Measurements from ENCODE around the gene DYNC1H1.

The DYNC1H1 gene

DNA sequence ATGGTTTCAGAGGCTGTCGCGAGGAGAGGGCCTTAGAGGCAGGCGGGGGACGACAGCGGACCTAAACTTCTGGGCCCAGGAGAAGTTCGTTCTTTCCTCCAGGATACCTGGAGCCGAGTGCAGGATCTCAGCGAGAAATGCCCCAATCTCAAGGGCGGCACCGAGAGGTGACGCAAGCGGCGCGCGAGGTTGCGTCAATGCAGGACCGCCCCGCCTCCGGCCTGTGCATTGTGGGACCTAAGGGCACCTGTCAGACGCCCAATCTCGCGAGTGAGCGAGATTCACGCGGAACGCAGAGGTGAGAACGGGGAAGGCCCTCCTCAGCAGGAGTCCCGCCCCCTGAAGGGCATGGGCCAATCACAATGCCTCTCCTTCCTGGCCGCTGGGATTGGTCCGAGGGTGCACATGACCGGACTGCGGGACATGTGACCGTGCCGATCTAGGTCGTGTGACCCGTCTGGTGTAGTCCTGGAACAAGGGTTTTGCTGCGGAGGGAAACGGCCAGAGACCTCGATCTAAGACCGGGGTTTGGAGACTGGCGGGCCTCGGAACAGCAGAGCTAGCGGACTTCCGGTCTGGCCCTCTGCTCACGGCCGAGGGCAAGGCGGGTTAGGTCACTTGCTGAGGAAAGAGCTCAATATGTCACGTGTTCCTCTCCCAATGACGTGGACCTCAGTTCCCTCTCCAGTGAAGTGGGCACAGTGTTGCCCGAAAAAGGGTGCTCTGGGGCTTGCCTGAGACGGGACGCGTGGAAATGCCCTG lies 16.3 kb upstream of the DYNC1H1 start:
- H3K36me3 ChIP-seq (ENCODE audit: control insufficient read depth, insufficient read depth, low read length), result no peaks in the 10 kb centered on the region
- H3K9ac ChIP-seq (ENCODE audit: low read depth, low read length), result peak overlapping the region; percentile 88
- peaks cover 25% of the 10 kb centered on the region for H3K27me3 ChIP-seq (ENCODE audit: control insufficient read depth, insufficient read depth, low read length)
- H3K4me3 ChIP-seq (ENCODE audit: low read depth, low read length), result peak overlapping the region; percentile 99
- no peaks in the 10 kb centered on the region for H3K9me3 ChIP-seq (ENCODE audit: control insufficient read depth, insufficient read depth, low read length)
- peaks cover 3% of the 10 kb centered on the region for H3K4me1 ChIP-seq (ENCODE audit: control insufficient read depth, insufficient read depth, low read length)

DNA sequence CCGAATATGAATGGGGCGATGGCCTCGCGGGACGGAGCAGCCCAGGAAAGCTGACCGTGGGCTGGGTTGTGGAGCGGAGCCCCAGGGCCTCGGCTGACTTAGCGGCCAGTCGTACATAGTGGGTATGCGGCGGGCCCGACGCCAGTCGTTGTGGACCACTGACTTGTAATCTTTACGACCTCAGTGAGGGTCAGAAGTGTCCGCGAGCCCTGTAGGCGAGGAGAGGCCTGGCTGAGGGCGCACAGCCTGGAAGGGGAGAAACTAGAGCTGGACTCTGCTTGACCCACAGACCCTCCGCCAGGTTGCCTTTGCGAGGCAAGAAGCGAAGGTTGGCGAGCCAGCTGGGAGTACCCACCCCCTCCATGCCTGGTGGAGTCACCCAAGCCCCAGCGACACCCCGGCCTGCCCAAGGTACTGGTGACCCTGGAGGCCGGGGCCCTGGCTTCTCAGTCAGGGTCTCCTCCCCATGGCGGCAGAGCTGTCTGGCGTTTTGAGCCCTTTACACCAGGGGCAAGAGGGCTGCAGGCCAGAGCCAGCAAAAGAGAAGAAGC lies 15.6 kb upstream of the DYNC1H1 start:
- peak overlapping the region; percentile 96 for H3K4me3 ChIP-seq (ENCODE audit: low read depth, low read length)
- H3K36me3 ChIP-seq (ENCODE audit: control insufficient read depth, insufficient read depth, low read length), result no peaks in the 10 kb centered on the region
- H3K9me3 ChIP-seq (ENCODE audit: control insufficient read depth, insufficient read depth, low read length), result no peaks in the 10 kb centered on the region
- H3K27me3 ChIP-seq (ENCODE audit: control insufficient read depth, insufficient read depth, low read length), result peaks cover 18% of the 10 kb centered on the region
- peak overlapping the region; percentile 88 for H3K9ac ChIP-seq (ENCODE audit: low read depth, low read length)
- peaks cover 3% of the 10 kb centered on the region for H3K4me1 ChIP-seq (ENCODE audit: control insufficient read depth, insufficient read depth, low read length)

DNA sequence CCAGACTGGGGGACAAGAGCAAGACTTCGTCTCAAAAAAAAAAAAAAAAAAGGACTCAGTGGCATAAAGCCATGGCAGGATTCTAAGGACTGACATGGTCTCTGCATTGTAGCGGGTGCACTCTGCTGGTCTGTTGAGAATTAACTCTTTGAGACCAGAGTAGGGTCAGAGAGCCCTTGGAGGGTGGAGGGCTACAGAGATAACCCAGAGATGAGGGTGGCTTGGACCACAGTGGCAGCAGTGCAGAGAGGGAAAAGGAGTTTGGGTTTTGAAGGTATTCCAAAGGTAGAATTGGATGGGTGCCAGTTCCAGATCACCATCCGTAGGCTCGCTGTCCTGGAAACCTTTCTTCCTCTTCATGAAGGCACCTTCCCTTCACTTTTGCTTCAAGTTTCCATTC lies 14.3 kb upstream of the DYNC1H1 start:
- Histone ChIP-seq H3K9ac (ENCODE audit: low read depth, low read length) (no peak overlapping the region), H3K27me3 (ENCODE audit: control insufficient read depth, insufficient read depth, low read length) (peaks cover 11% of the 10 kb centered on the region), H3K36me3 (ENCODE audit: control insufficient read depth, insufficient read depth, low read length) (no peaks in the 10 kb centered on the region), H3K4me1 (ENCODE audit: control insufficient read depth, insufficient read depth, low read length) (no peaks in the 10 kb centered on the region), H3K4me3 (ENCODE audit: low read depth, low read length) (no peak overlapping the region), H3K9me3 (ENCODE audit: control insufficient read depth, insufficient read depth, low read length) (no peaks in the 10 kb centered on the region)

DNA sequence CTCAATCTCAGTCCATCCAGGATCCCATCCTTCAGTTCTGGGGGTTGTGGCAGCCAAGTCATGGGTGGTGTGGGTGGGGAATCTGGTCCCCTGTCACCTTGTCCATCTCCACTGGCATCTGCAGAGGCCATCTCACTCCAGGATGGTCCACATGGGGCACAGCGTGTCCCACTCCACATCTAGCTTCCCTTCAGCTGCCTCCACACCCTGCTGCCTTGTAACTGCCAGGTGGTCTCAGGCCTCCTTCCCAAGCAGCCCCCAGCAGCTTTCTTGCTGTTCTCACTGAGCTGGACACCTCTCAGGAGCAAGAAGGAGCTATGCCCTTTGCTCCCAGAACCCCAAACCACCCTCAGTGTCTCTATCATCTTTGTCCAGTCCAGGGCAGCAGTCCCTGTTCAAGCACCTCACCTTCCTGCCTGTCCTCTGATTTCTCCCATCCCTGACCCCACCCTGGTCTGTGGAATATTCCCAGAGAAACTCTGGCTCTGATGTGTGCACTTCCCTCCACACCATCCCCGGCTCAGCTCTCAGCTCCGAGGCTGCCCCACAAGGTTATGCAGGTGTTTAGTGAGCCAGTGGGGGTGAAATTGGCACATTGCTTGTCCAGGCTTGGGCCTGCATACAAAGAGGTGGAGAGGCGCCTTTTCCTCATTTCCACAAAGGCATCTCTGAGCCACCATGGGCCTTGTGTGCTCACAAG lies 13.7 kb upstream of the DYNC1H1 start:
- Histone ChIP-seq H3K4me3 (ENCODE audit: low read depth, low read length) (no peak overlapping the region), H3K9ac (ENCODE audit: low read depth, low read length) (no peak overlapping the region), H3K4me1 (ENCODE audit: control insufficient read depth, insufficient read depth, low read length) (no peaks in the 10 kb centered on the region), H3K27me3 (ENCODE audit: control insufficient read depth, insufficient read depth, low read length) (peaks cover 11% of the 10 kb centered on the region), H3K36me3 (ENCODE audit: control insufficient read depth, insufficient read depth, low read length) (no peaks in the 10 kb centered on the region), H3K9me3 (ENCODE audit: control insufficient read depth, insufficient read depth, low read length) (no peaks in the 10 kb centered on the region)

DNA sequence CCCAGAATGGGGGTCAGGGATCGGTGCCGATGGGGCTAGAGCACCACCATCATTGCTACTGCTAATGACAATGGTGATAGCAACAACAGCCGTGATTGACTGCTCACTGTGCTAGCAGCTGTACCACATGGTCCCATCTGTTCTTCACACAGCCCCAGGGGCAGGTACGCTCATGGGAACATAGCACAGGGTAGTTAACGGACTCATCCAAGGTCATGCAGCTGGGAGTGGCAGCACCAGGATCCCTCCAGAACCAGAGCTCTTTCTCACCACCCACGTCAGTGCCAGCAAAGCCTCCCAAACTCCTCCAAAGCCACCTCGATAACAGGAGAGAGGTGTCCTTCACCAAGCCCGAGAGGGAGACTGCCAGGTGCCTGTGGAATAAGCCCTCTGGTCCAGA lies 11.2 kb upstream of the DYNC1H1 start:
- Histone ChIP-seq H3K36me3 (ENCODE audit: control insufficient read depth, insufficient read depth, low read length) (no peaks in the 10 kb centered on the region), H3K4me1 (ENCODE audit: control insufficient read depth, insufficient read depth, low read length) (no peaks in the 10 kb centered on the region), H3K9ac (ENCODE audit: low read depth, low read length) (no peak overlapping the region), H3K9me3 (ENCODE audit: control insufficient read depth, insufficient read depth, low read length) (no peaks in the 10 kb centered on the region), H3K4me3 (ENCODE audit: low read depth, low read length) (no peak overlapping the region), H3K27me3 (ENCODE audit: control insufficient read depth, insufficient read depth, low read length) (no peaks in the 10 kb centered on the region)

DNA sequence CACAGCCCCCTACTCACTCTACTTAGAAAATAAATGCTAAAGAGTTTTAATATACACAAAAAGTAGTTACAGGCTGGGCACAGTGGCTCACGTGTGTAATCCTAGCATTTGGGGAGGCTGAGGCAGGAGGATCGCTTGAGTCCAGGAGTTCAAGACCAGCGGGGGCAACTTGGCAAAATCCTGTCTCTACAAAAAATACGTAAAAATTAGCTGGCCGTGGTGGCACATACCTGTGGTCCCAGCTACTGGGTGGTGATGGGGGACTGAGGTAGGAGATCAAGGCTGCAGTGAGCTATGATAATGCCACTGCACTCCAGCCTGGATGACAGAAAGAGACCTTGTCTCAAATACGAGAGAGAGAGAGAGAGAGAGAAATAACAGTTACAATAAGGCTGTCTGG lies 9.9 kb upstream of the DYNC1H1 start:
- Histone ChIP-seq H3K4me3 (ENCODE audit: low read depth, low read length) (no peak overlapping the region), H3K4me1 (ENCODE audit: control insufficient read depth, insufficient read depth, low read length) (no peaks in the 10 kb centered on the region), H3K9ac (ENCODE audit: low read depth, low read length) (no peak overlapping the region), H3K36me3 (ENCODE audit: control insufficient read depth, insufficient read depth, low read length) (no peaks in the 10 kb centered on the region), H3K27me3 (ENCODE audit: control insufficient read depth, insufficient read depth, low read length) (no peaks in the 10 kb centered on the region), H3K9me3 (ENCODE audit: control insufficient read depth, insufficient read depth, low read length) (no peaks in the 10 kb centered on the region)

DNA sequence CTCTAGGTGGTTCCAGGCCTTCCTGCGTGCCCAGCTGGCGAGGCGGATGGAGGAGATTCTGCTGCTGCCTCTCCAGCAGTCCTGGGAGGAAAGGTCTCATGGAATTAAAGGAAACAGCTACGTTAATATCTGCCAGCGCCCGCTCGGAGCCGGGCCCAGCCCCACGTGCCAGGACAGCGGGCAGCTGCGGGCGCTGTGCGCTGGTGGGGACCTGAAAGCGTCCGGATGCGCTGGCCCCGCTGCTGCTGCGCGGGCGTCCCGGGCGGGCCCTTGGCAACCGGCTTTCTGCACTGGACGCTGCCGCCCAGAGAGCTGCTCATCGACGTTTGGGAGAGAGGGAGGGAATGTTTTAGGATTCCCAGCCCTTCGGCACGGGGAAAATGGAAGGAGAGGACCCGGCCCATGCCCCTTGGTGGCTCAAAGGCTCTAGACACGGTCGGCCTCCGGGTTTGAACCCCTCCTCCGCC lies 8.6 kb upstream of the DYNC1H1 start:
- Histone ChIP-seq H3K4me3 (ENCODE audit: low read depth, low read length) (no peak overlapping the region), H3K9ac (ENCODE audit: low read depth, low read length) (no peak overlapping the region), H3K4me1 (ENCODE audit: control insufficient read depth, insufficient read depth, low read length) (no peaks in the 10 kb centered on the region), H3K36me3 (ENCODE audit: control insufficient read depth, insufficient read depth, low read length) (no peaks in the 10 kb centered on the region), H3K27me3 (ENCODE audit: control insufficient read depth, insufficient read depth, low read length) (no peaks in the 10 kb centered on the region), H3K9me3 (ENCODE audit: control insufficient read depth, insufficient read depth, low read length) (no peaks in the 10 kb centered on the region)

DNA sequence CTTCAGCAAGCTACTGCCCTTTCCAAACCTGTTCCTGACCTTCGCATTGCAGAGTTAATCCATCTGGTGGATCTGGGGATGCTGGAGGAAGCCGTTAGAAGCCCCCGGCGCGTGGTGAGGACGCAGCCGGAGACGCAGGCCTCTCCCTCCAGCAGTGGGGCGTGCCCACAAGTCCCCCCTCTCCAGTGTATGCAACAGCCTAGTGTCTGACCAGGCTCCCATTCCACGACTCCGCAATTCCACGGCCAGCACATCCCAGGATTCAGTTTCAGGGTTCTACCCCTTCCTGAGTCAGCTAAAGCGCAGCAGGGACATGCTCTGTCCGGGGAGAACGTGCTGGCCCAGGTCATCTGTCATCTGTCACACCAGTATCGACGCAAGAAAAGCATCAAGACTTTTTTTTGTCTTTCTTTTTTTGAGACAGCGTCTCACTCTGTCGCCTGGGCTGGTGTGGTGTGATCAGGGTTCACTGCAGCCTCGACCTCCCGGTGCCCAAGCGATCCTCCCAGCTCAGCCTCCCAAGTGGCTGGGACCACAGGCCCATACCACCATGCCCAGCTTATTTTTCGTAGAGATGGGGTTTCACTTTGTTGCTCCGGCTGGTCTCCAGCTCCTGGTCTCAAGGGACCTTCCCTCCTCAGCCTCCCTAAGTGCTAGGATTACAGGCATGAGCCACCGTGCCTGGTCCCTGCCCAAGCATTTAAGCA lies 8.0 kb upstream of the DYNC1H1 start:
- peaks cover 3% of the 10 kb centered on the region for H3K27me3 ChIP-seq (ENCODE audit: control insufficient read depth, insufficient read depth, low read length)
- no peaks in the 10 kb centered on the region for H3K9me3 ChIP-seq (ENCODE audit: control insufficient read depth, insufficient read depth, low read length)
- H3K36me3 ChIP-seq (ENCODE audit: control insufficient read depth, insufficient read depth, low read length), result no peaks in the 10 kb centered on the region
- no peak overlapping the region for H3K9ac ChIP-seq (ENCODE audit: low read depth, low read length)
- H3K4me1 ChIP-seq (ENCODE audit: control insufficient read depth, insufficient read depth, low read length), result no peaks in the 10 kb centered on the region
- H3K4me3 ChIP-seq (ENCODE audit: low read depth, low read length), result no peak overlapping the region

DNA sequence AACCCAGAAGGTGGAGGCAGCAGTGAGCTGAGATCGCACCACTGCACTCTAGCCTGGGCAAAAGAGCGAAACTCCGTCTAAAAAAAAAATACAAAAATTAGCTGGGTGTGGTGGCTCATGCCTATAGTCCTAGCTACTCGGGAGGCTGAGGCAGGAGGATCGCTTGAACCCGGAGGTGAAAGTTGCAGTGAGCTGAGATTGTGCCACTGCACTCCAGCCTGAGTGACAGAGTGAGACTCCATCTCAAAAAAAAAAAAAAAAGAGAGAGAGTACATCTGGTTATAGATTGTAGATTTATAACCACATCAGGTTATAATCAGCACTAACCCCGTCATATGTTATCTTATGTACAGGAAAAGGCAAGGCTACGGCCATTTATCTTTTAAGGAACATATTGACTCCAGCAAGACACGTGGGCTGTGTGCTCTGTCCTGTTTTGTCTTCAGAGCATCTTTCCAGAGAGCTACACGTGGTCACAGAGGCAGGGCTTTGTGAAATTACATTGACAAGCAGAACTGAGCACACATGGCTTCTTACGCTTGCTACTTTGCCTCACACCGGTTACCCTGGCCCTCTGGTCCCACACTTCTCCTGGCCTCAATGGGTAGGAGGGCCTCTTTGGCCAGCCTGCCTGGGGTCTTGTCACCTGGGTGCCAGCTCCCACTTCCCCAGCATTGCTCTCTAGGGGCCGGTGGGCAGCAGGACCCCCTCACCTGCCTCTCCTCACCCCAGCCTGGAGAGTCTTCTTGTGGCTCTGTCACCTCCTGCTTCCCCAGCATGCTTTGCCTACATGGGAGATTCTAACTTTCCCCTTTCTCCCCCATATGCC lies 6.8 kb upstream of the DYNC1H1 start:
- Histone ChIP-seq H3K4me3 (ENCODE audit: low read depth, low read length) (no peak overlapping the region), H3K4me1 (ENCODE audit: control insufficient read depth, insufficient read depth, low read length) (no peaks in the 10 kb centered on the region), H3K36me3 (ENCODE audit: control insufficient read depth, insufficient read depth, low read length) (no peaks in the 10 kb centered on the region)

DNA sequence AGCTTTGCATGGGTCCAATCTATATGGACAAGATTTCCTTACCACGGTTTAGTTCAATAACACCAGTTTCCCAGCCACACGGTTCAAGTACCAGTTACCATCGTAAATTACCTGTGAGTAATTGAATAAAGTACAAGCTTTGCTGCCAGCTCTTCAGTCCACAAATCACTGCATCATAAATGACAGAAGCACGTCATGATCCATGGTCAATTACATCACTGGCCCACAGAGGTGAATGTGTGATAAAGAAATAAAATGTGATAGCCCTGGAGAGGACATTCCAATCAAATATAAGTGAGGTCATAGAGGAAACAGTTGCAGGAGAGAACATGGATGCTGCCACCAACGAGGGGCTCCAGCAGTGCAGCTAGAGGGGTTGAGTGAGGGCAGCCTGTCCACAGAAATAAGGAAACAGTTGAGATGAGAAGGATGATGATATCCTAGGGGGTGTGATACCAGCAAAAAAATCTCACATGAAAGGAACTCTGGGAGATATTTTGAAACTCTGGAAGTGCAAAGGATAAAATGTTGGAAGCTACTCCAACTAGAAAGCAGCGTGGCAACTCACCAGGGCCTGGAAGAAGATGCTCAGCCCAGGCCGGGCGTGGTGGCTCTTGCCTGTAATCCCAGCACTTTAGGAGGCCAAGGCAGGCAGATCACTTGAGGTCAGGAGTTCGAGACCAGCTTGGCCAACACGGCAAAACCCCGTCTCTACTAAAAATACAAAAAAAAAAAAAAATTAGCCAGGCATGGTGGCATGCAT lies 5.8 kb upstream of the DYNC1H1 start:
- Histone ChIP-seq H3K9me3 (ENCODE audit: control insufficient read depth, insufficient read depth, low read length) (no peaks in the 10 kb centered on the region), H3K27me3 (ENCODE audit: control insufficient read depth, insufficient read depth, low read length) (peaks cover 17% of the 10 kb centered on the region), H3K9ac (ENCODE audit: low read depth, low read length) (no peak overlapping the region)

More for the DNA sequence above, 6.8 kb upstream of the DYNC1H1 start:
- H3K9ac ChIP-seq (ENCODE audit: low read depth, low read length), result no peak overlapping the region
- no peaks in the 10 kb centered on the region for H3K9me3 ChIP-seq (ENCODE audit: control insufficient read depth, insufficient read depth, low read length)
- H3K27me3 ChIP-seq (ENCODE audit: control insufficient read depth, insufficient read depth, low read length), result peaks cover 12% of the 10 kb centered on the region

More for the DNA sequence above, 5.8 kb upstream of the DYNC1H1 start:
- Histone ChIP-seq H3K4me3 (ENCODE audit: low read depth, low read length) (no peak overlapping the region), H3K4me1 (ENCODE audit: control insufficient read depth, insufficient read depth, low read length) (no peaks in the 10 kb centered on the region), H3K36me3 (ENCODE audit: control insufficient read depth, insufficient read depth, low read length) (no peaks in the 10 kb centered on the region)

Data from iPS-15b (cell line).